Caco-2 (cell line): ENCODE results near the gene HES3. TPM values are rescaled to one million over a fixed set of nuclear protein-coding genes. Genes with fewer than 3 reads are reported as not detected.

Source experiments
- BruUV-seq: library from RNA; stranded (reverse); fragments of 400-500 nt; replicated peaks from 2 replicates; lab custom pipeline; 2021; lab: Mats Ljungman, UMichigan
- CTCF ChIA-PET: fragments of 300-600 bp; sonication (Branson Sonifier 250); formaldehyde crosslinking; loops from one replicate; lab custom pipeline; 2022; ENCODE audit warnings: antibody characterized with exemption; lab: Charles Lee
- POLR2A ChIA-PET: fragments of 300-600 bp; sonication (Branson Sonifier 250); formaldehyde crosslinking; loops from one replicate; lab custom pipeline; 2022; ENCODE audit warnings: antibody characterized with exemption; lab: Charles Lee
- DNase-seq, 2 experiments: peaks; one replicate each; pipeline versions ENCODE4 v3.0.0 to v3.0.0-alpha.2; 2020 to 2022
- H3K27me3 ChIP-seq: replicated peaks from 2 replicates; pipeline ENCODE4 v1.6.0; 2011; ENCODE audit warnings: low read length; ENCODE audit not compliant: control insufficient read depth, insufficient read depth
- H3K36me3 ChIP-seq: 2 replicates; pipeline ENCODE4 v1.5.1; 2011; ENCODE audit warnings: low read length; ENCODE audit not compliant: control insufficient read depth, insufficient read depth
- H3K4me1 ChIP-seq: fragments of 250-450 bp; sonication (Bioruptor Pico); 2 replicates; pipeline ENCODE4 v1.5.1; 2020; ENCODE audit warnings: mild to moderate bottlenecking
- H3K4me3 ChIP-seq: 2 replicates; pipeline ENCODE4 v1.5.1; 2011; ENCODE audit warnings: low read depth, mild to moderate bottlenecking, control low read depth, low read length
- H3K9me3 ChIP-seq: fragments of 250-450 bp; sonication (Bioruptor Pico); 2 replicates; pipeline ENCODE4 v1.5.1; 2020; ENCODE audit warnings: mild to moderate bottlenecking, moderate library complexity
- H3K27ac Mint-ChIP-seq: one replicate; pipeline ENCODE4 v1.8.0; 2022; ENCODE audit warnings: mixed read lengths; ENCODE audit not compliant: unreplicated experiment
- H3K27me3 Mint-ChIP-seq: one replicate; pipeline ENCODE4 v1.8.0; 2022; ENCODE audit warnings: mixed read lengths; ENCODE audit not compliant: insufficient read depth, unreplicated experiment
- H3K36me3 Mint-ChIP-seq: one replicate; pipeline ENCODE4 v1.8.0; 2022; ENCODE audit warnings: mild to moderate bottlenecking, mixed read lengths; ENCODE audit not compliant: insufficient read depth, unreplicated experiment
- H3K4me1 Mint-ChIP-seq: one replicate; pipeline ENCODE4 v1.8.0; 2022; ENCODE audit warnings: low read depth, mixed read lengths; ENCODE audit not compliant: unreplicated experiment
- H3K4me3 Mint-ChIP-seq: one replicate; pipeline ENCODE4 v1.8.0; 2022; ENCODE audit warnings: mild to moderate bottlenecking, moderate library complexity, mixed read lengths; ENCODE audit not compliant: unreplicated experiment
- H3K9me3 Mint-ChIP-seq: one replicate; pipeline ENCODE4 v1.8.0; 2022; ENCODE audit warnings: mixed read lengths; ENCODE audit not compliant: unreplicated experiment
- CTCF ChIP-seq, 2 experiments: fragments of 200-600 bp in 1 of 2; IDR thresholded peaks; 1 replicate in 1 of 2; 2 replicates in 1 of 2; pipeline versions ENCODE4 v1.5.1 to v1.8.0; 2011 to 2022; ENCODE audit warnings: antibody characterized with exemption in 1 of 2, control low read depth in 1 of 2, inconsistent platforms in 1 of 2, low read depth in 1 of 2, low read length in 1 of 2, mild to moderate bottlenecking in 1 of 2, moderate library complexity in 1 of 2; ENCODE audit not compliant: insufficient read depth in 1 of 2, severe bottlenecking in 1 of 2, unreplicated experiment in 1 of 2
- intact Hi-C: fragments of 100-400 bp; cut with micrococcal nuclease; formaldehyde crosslinking; loops from one replicate; pipeline ENCODE4 v1.10.0; 2022; ENCODE audit not compliant: unreplicated experiment
- total RNA-seq: library from RNA; stranded (reverse); gene quantifications from 2 replicates; pipeline ENCODE4 v1.2.3, GENCODE V29; 2022

The HES3 gene
- total RNA-seq, 1 experiment from 2014 or later, result not detected

GRCh38 chr1:6265151-6265550 lies 21.2 kb downstream of the HES3 start:
- no peaks in the 10 kb centered on the region for H3K9me3 Mint-ChIP-seq
- no peak overlapping the region for H3K27ac Mint-ChIP-seq
- H3K36me3 Mint-ChIP-seq, result peaks cover 42% of the 10 kb centered on the region
- H3K4me3 ChIP-seq, result no peak overlapping the region
- no peak for DNase-seq
- BruUV-seq, result no TSS peak
- no peaks in the 10 kb centered on the region for H3K4me1 Mint-ChIP-seq
- no peaks in the 10 kb centered on the region for H3K9me3 ChIP-seq
- no peak for TF ChIP-seq CTCF (IDR thresholded peaks at IDR 0.05; ENCODE audit: insufficient read depth in 1 of 2, low read depth in 1 of 2, low read length in 1 of 2, severe bottlenecking in 1 of 2, unreplicated experiment in 1 of 2)
- no peak overlapping the region for H3K4me3 Mint-ChIP-seq
- H3K4me1 ChIP-seq, result no peaks in the 10 kb centered on the region
- no peaks in the 10 kb centered on the region for H3K27me3 Mint-ChIP-seq
- ChIA-PET POLR2A (no interaction called here), CTCF (no interaction called here)
- H3K27me3 ChIP-seq, result no peaks in the 10 kb centered on the region
- intact Hi-C loops, result no loop called here
- H3K36me3 ChIP-seq, result no peaks in the 10 kb centered on the region

DNA sequence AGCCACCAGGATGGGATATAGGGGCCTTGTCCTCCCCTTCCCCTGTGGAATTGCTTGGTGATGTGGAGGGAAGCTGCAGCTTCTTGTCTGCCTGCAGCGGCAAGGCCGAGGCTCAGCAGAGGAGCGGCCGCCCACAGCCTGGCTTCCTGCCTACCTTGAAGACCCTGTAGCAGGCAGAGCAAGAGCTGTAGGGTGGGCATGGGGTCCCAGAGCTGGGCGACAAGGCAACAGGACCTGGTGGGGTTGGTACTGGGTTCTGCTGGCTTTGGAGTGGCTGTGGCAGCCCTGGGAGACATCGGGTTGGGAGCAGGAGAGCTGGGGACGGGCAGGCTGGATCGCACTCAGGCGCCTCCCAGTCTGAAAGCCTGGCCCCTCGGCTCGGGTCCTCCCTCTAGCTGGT lies 22.7 kb downstream of the HES3 start:
- no peaks in the 10 kb centered on the region for H3K27me3 ChIP-seq
- H3K4me1 ChIP-seq, result no peaks in the 10 kb centered on the region
- no peak for TF ChIP-seq CTCF (IDR thresholded peaks at IDR 0.05; ENCODE audit: insufficient read depth in 1 of 2, low read depth in 1 of 2, low read length in 1 of 2, severe bottlenecking in 1 of 2, unreplicated experiment in 1 of 2)
- H3K9me3 ChIP-seq, result no peaks in the 10 kb centered on the region
- no peaks in the 10 kb centered on the region for H3K4me1 Mint-ChIP-seq
- DNase-seq, result no peak
- no peaks in the 10 kb centered on the region for H3K9me3 Mint-ChIP-seq
- no peak overlapping the region for H3K27ac Mint-ChIP-seq
- intact Hi-C loops, result no loop called here
- ChIA-PET POLR2A (no interaction called here), CTCF (no interaction called here)
- peaks cover 46% of the 10 kb centered on the region for H3K36me3 Mint-ChIP-seq
- no peaks in the 10 kb centered on the region for H3K27me3 Mint-ChIP-seq
- H3K36me3 ChIP-seq, result no peaks in the 10 kb centered on the region
- no peak overlapping the region for H3K4me3 ChIP-seq
- no TSS peak for BruUV-seq
- no peak overlapping the region for H3K4me3 Mint-ChIP-seq

DNA sequence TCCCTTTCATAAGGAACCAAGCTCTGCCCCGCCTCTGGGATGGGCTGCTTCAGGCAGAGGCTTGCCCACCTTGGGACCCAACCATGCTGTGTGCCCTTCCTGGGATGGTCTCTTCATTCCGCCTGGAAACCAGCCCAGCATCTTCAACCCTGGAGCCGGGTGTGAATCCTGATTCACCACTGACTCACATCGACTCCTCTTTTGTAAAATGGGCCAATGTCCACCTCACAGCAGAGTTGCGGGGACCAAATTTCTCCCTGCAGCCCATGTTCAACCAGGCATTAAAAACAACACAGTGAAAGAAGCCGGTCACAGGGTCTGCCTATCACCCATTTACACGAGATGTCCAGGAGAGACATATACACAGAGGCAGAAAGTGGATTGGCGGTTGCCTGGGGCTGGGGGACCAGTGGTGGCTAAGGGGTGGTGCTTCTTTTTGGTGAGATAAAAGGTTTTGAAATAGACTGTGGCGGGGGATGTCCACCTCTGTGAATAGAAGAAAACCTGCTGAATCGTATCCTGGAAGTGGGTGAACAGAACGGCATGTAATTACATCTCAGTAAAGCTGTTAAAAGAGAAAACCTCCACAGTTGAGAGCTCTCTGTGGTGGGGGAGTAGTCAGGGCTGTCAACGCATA lies 23.8 kb downstream of the HES3 start:
- DNase-seq, result no peak
- Mint-ChIP-seq H3K9me3 (no peaks in the 10 kb centered on the region), H3K27ac (no peak overlapping the region), H3K27me3 (no peaks in the 10 kb centered on the region), H3K4me3 (no peak overlapping the region), H3K36me3 (peaks cover 53% of the 10 kb centered on the region), H3K4me1 (no peaks in the 10 kb centered on the region)
- ChIA-PET POLR2A (no interaction called here), CTCF (no interaction called here)
- no peak for TF ChIP-seq CTCF (IDR thresholded peaks at IDR 0.05; ENCODE audit: insufficient read depth in 1 of 2, low read depth in 1 of 2, low read length in 1 of 2, severe bottlenecking in 1 of 2, unreplicated experiment in 1 of 2)
- Histone ChIP-seq H3K4me1 (no peaks in the 10 kb centered on the region), H3K4me3 (no peak overlapping the region), H3K9me3 (no peaks in the 10 kb centered on the region), H3K36me3 (no peaks in the 10 kb centered on the region), H3K27me3 (no peaks in the 10 kb centered on the region)
- intact Hi-C loops, result no loop called here
- BruUV-seq, result no TSS peak
